ENCODE results near the gene ARL5C.

Gene ARL5C

GRCh38 chr17:39200070-39200879 lies 34.3 kb upstream of the ARL5C start, which contains the start of gene RPL19:
RPL19 (plus strand) TSS chr17:39200283; CDS start chr17:39200345, 62 bp downstream.
- DNase-seq (ENCODE audit: insufficient read length), result peak; percentile 86

GRCh38 chr17:39199820-39200069 lies 33.8 kb upstream of the ARL5C start:
- peak; percentile 89 for DNase-seq (ENCODE audit: insufficient read length)
- peak; percentile 86 for FAIRE-seq
- no peak for TF ChIP-seq POLR2AphosphoS5 (IDR thresholded peaks at IDR 0.05; ENCODE audit: low read depth, low read length)
- peak; percentile 4; the same call in 1 of the 2 replicates for TF ChIP-seq POLR2A (IDR thresholded peaks at IDR 0.05; ENCODE audit: low read depth, low read length)

More at GRCh38 chr17:39200070-39200879, 34.3 kb upstream of the ARL5C start, which contains the start of gene RPL19:
- TF ChIP-seq TAF1 (IDR thresholded peaks at IDR 0.05; ENCODE audit: borderline replicate concordance, low read depth, low read length) (peak; percentile 97), POLR2AphosphoS5 (IDR thresholded peaks at IDR 0.05; ENCODE audit: low read depth, low read length) (peak; percentile 99), POLR2A (IDR thresholded peaks at IDR 0.05; ENCODE audit: low read depth, low read length) (peak; percentile 99)
- FAIRE-seq, result peak; percentile 30

- FAIRE-seq (no peak), DNase-seq (ENCODE audit: insufficient read length) (no peak)
- TF ChIP-seq TAF1 (IDR thresholded peaks at IDR 0.05; ENCODE audit: borderline replicate concordance, low read depth, low read length), result no peak
- TF ChIP-seq POLR2A (IDR thresholded peaks at IDR 0.05; ENCODE audit: low read depth, low read length), result no peak
- no peak for TF ChIP-seq POLR2AphosphoS5 (IDR thresholded peaks at IDR 0.05; ENCODE audit: low read depth, low read length)
Observed at GRCh38 chr17:39198186-39198566, 32.2 kb upstream of the ARL5C start.

GRCh38 chr17:39197380-39198185 lies 31.6 kb upstream of the ARL5C start, which contains the start of gene CACNB1:
CACNB1 (minus strand) TSS chr17:39197669; CDS start chr17:39197495, 174 bp downstream.
- FAIRE-seq, result peak; percentile 14
- DNase-seq (ENCODE audit: insufficient read length), result peak; percentile 80
- TF ChIP-seq POLR2AphosphoS5 (IDR thresholded peaks at IDR 0.05; ENCODE audit: low read depth, low read length), result no peak
- peak; percentile 48; the same call in 1 of the 2 replicates for TF ChIP-seq POLR2A (IDR thresholded peaks at IDR 0.05; ENCODE audit: low read depth, low read length)

- FAIRE-seq (no peak), DNase-seq (ENCODE audit: insufficient read length) (no peak)
- TF ChIP-seq TAF1 (IDR thresholded peaks at IDR 0.05; ENCODE audit: borderline replicate concordance, low read depth, low read length) (no peak), POLR2AphosphoS5 (IDR thresholded peaks at IDR 0.05; ENCODE audit: low read depth, low read length) (no peak), POLR2A (IDR thresholded peaks at IDR 0.05; ENCODE audit: low read depth, low read length) (no peak)
Observed at GRCh38 chr17:39196808-39197291, 30.9 kb upstream of the ARL5C start.

GRCh38 chr17:39196241-39196807 lies 30.4 kb upstream of the ARL5C start:
- FAIRE-seq (no peak), DNase-seq (ENCODE audit: insufficient read length) (no peak)
- TF ChIP-seq TAF1 (IDR thresholded peaks at IDR 0.05; ENCODE audit: borderline replicate concordance, low read depth, low read length) (no peak), POLR2AphosphoS5 (IDR thresholded peaks at IDR 0.05; ENCODE audit: low read depth, low read length) (no peak)

GRCh38 chr17:39195568-39196160 lies 29.7 kb upstream of the ARL5C start:
- TF ChIP-seq POLR2A (IDR thresholded peaks at IDR 0.05; ENCODE audit: low read depth, low read length) (no peak), POLR2AphosphoS5 (IDR thresholded peaks at IDR 0.05; ENCODE audit: low read depth, low read length) (no peak), TAF1 (IDR thresholded peaks at IDR 0.05; ENCODE audit: borderline replicate concordance, low read depth, low read length) (no peak)

GRCh38 chr17:39194985-39195524 lies 29.1 kb upstream of the ARL5C start:
- TF ChIP-seq POLR2A (IDR thresholded peaks at IDR 0.05; ENCODE audit: low read depth, low read length) (no peak), POLR2AphosphoS5 (IDR thresholded peaks at IDR 0.05; ENCODE audit: low read depth, low read length) (no peak), TAF1 (IDR thresholded peaks at IDR 0.05; ENCODE audit: borderline replicate concordance, low read depth, low read length) (no peak)
- DNase-seq (ENCODE audit: insufficient read length), result no peak
- no peak for FAIRE-seq

More at GRCh38 chr17:39195568-39196160, 29.7 kb upstream of the ARL5C start:
- DNase-seq (ENCODE audit: insufficient read length) (no peak), FAIRE-seq (peak; percentile 77)

- DNase-seq (ENCODE audit: insufficient read length), result no peak
- TF ChIP-seq TAF1 (IDR thresholded peaks at IDR 0.05; ENCODE audit: borderline replicate concordance, low read depth, low read length), result no peak
- no peak for TF ChIP-seq POLR2A (IDR thresholded peaks at IDR 0.05; ENCODE audit: low read depth, low read length)
- TF ChIP-seq POLR2AphosphoS5 (IDR thresholded peaks at IDR 0.05; ENCODE audit: low read depth, low read length), result no peak
- FAIRE-seq, result no peak
Observed at GRCh38 chr17:39194089-39194984, 28.4 kb upstream of the ARL5C start.

- TF ChIP-seq POLR2AphosphoS5 (IDR thresholded peaks at IDR 0.05; ENCODE audit: low read depth, low read length) (no peak), POLR2A (IDR thresholded peaks at IDR 0.05; ENCODE audit: low read depth, low read length) (no peak), TAF1 (IDR thresholded peaks at IDR 0.05; ENCODE audit: borderline replicate concordance, low read depth, low read length) (no peak)
- no peak for DNase-seq (ENCODE audit: insufficient read length)
- FAIRE-seq, result no peak
Observed at GRCh38 chr17:39193346-39193745, 27.4 kb upstream of the ARL5C start.

All from GM12892 (cell line).